H1 (cell line): Measurements from ENCODE around the gene NDUFAB1. TPM values are rescaled to one million over a fixed set of nuclear protein-coding genes. Genes with fewer than 3 reads are reported as not detected.

Source experiments
- CBX5 ChIP-seq: fragments of 300-800, 300-1000 bp; sonication (generic); IDR thresholded peaks from 2 replicates; pipeline ENCODE4 v1.7.1; 2016; ENCODE audit warnings: antibody characterized with exemption, low read length, low read depth
- CBX8 ChIP-seq: fragments of 300-800, 300-1000 bp; sonication (generic); IDR thresholded peaks from 2 replicates; pipeline ENCODE4 v1.7.1; 2016; ENCODE audit warnings: low read depth, low read length, borderline replicate concordance
- CEBPB ChIP-seq: IDR thresholded peaks from 2 replicates; pipeline ENCODE4 v1.6.1; 2012; ENCODE audit warnings: low read depth, low read length
- EGR1 ChIP-seq: IDR thresholded peaks from 2 replicates; pipeline ENCODE4 v1.6.1; 2011; ENCODE audit warnings: low read depth, low read length, borderline replicate concordance
- RBBP5 ChIP-seq: IDR thresholded peaks from 2 replicates; pipeline ENCODE4 v1.7.1; 2012; ENCODE audit warnings: low read depth, mild to moderate bottlenecking, inconsistent platforms, low read length, moderate library complexity, borderline replicate concordance
- SAP30 ChIP-seq: fragments of 300-600 bp; sonication (generic); IDR thresholded peaks from 2 replicates; pipeline ENCODE4 v1.7.1; 2012; ENCODE audit warnings: low read length, moderate library complexity, mild to moderate bottlenecking, inconsistent platforms; ENCODE audit not compliant: insufficient read depth, insufficient replicate concordance
- TBP ChIP-seq: IDR thresholded peaks from 2 replicates; pipeline ENCODE4 v1.6.1; 2011; ENCODE audit warnings: low read depth, low read length, improper control_type of control experiment
- polyA plus RNA-seq, 7 experiments: library from polyadenylated mRNA; depleted of rRNA in 3 of 7; stranded (reverse) in 5 of 7; unstranded in 2 of 7; fragments of >200 nt in 5 of 7; fragments of 200-250 nt in 2 of 7; gene quantifications; 1 replicate in 5 of 7; 2 replicates in 1 of 7; 4 replicates in 1 of 7; pipeline versions ENCODE4 v1.2.1 to v1.2.3, GENCODE V29; 2011 to 2013; ENCODE audit warnings: missing spikeins in 2 of 7, mixed read lengths in 2 of 7
- total RNA-seq: library from RNA; stranded (reverse); fragmentation: NEBNext Ultra II Directional; extraction: Animal tissue kit (Norgen Biotek cat#: 25700); gene quantifications from 2 replicates; pipeline ENCODE4 v1.2.1, GENCODE V29; 2021
- TF ChIP-seq, protein P1 (sequence below): fragments of 300-600 bp; sonication (generic); IDR thresholded peaks from 2 replicates; pipeline ENCODE4 v1.7.1; 2012; ENCODE audit warnings: low read length, moderate library complexity, mild to moderate bottlenecking, inconsistent platforms; ENCODE audit not compliant: insufficient replicate concordance
- TF ChIP-seq, protein P2 (sequence below), 3 experiments: IDR thresholded peaks; 1 replicate in 2 of 3; 2 replicates in 1 of 3; pipeline versions ENCODE4 v1.5.1 to v1.6.1; 2011; ENCODE audit warnings: low read length in 3 of 3, mild to moderate bottlenecking in 3 of 3, inconsistent platforms in 2 of 3, low read depth in 1 of 3, moderate library complexity in 1 of 3; ENCODE audit not compliant: insufficient read depth in 1 of 3; ENCODE audit errors: control extremely low read depth in 1 of 3

Gene NDUFAB1
- total and polyA plus RNA-seq, 2 of the 8 experiments (the other 6 are each of a cell fraction or from before 2014, with no cell fraction given), result 135 to 294 TPM

DNA sequence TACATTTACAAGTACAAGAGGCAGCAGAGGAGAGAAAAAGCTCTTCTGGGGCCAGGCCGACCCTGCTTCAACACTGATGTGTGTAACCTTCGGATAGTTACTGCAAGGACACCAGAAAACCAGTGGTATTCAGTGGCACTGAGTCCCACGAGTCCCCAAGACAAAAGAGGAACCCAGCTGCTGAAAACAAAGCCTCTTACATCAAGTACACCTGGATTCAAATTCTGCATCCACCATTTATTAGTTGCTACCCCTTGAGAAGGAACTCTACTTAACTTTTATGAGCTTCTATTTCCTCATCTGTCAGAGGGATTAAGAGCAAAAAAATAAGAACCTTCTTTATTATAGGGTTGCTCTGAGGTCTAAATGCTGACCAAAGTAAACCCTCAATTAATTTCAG lies 41.6 kb downstream of the NDUFAB1 start (continued):
- TF ChIP-seq, protein P1, sequence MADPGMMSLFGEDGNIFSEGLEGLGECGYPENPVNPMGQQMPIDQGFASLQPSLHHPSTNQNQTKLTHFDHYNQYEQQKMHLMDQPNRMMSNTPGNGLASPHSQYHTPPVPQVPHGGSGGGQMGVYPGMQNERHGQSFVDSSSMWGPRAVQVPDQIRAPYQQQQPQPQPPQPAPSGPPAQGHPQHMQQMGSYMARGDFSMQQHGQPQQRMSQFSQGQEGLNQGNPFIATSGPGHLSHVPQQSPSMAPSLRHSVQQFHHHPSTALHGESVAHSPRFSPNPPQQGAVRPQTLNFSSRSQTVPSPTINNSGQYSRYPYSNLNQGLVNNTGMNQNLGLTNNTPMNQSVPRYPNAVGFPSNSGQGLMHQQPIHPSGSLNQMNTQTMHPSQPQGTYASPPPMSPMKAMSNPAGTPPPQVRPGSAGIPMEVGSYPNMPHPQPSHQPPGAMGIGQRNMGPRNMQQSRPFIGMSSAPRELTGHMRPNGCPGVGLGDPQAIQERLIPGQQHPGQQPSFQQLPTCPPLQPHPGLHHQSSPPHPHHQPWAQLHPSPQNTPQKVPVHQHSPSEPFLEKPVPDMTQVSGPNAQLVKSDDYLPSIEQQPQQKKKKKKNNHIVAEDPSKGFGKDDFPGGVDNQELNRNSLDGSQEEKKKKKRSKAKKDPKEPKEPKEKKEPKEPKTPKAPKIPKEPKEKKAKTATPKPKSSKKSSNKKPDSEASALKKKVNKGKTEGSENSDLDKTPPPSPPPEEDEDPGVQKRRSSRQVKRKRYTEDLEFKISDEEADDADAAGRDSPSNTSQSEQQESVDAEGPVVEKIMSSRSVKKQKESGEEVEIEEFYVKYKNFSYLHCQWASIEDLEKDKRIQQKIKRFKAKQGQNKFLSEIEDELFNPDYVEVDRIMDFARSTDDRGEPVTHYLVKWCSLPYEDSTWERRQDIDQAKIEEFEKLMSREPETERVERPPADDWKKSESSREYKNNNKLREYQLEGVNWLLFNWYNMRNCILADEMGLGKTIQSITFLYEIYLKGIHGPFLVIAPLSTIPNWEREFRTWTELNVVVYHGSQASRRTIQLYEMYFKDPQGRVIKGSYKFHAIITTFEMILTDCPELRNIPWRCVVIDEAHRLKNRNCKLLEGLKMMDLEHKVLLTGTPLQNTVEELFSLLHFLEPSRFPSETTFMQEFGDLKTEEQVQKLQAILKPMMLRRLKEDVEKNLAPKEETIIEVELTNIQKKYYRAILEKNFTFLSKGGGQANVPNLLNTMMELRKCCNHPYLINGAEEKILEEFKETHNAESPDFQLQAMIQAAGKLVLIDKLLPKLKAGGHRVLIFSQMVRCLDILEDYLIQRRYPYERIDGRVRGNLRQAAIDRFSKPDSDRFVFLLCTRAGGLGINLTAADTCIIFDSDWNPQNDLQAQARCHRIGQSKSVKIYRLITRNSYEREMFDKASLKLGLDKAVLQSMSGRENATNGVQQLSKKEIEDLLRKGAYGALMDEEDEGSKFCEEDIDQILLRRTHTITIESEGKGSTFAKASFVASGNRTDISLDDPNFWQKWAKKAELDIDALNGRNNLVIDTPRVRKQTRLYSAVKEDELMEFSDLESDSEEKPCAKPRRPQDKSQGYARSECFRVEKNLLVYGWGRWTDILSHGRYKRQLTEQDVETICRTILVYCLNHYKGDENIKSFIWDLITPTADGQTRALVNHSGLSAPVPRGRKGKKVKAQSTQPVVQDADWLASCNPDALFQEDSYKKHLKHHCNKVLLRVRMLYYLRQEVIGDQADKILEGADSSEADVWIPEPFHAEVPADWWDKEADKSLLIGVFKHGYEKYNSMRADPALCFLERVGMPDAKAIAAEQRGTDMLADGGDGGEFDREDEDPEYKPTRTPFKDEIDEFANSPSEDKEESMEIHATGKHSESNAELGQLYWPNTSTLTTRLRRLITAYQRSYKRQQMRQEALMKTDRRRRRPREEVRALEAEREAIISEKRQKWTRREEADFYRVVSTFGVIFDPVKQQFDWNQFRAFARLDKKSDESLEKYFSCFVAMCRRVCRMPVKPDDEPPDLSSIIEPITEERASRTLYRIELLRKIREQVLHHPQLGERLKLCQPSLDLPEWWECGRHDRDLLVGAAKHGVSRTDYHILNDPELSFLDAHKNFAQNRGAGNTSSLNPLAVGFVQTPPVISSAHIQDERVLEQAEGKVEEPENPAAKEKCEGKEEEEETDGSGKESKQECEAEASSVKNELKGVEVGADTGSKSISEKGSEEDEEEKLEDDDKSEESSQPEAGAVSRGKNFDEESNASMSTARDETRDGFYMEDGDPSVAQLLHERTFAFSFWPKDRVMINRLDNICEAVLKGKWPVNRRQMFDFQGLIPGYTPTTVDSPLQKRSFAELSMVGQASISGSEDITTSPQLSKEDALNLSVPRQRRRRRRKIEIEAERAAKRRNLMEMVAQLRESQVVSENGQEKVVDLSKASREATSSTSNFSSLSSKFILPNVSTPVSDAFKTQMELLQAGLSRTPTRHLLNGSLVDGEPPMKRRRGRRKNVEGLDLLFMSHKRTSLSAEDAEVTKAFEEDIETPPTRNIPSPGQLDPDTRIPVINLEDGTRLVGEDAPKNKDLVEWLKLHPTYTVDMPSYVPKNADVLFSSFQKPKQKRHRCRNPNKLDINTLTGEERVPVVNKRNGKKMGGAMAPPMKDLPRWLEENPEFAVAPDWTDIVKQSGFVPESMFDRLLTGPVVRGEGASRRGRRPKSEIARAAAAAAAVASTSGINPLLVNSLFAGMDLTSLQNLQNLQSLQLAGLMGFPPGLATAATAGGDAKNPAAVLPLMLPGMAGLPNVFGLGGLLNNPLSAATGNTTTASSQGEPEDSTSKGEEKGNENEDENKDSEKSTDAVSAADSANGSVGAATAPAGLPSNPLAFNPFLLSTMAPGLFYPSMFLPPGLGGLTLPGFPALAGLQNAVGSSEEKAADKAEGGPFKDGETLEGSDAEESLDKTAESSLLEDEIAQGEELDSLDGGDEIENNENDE, result no peak
- TF ChIP-seq, protein P2, sequence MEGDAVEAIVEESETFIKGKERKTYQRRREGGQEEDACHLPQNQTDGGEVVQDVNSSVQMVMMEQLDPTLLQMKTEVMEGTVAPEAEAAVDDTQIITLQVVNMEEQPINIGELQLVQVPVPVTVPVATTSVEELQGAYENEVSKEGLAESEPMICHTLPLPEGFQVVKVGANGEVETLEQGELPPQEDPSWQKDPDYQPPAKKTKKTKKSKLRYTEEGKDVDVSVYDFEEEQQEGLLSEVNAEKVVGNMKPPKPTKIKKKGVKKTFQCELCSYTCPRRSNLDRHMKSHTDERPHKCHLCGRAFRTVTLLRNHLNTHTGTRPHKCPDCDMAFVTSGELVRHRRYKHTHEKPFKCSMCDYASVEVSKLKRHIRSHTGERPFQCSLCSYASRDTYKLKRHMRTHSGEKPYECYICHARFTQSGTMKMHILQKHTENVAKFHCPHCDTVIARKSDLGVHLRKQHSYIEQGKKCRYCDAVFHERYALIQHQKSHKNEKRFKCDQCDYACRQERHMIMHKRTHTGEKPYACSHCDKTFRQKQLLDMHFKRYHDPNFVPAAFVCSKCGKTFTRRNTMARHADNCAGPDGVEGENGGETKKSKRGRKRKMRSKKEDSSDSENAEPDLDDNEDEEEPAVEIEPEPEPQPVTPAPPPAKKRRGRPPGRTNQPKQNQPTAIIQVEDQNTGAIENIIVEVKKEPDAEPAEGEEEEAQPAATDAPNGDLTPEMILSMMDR (IDR thresholded peaks at IDR 0.05; ENCODE audit: control extremely low read depth in 1 of 3, insufficient read depth in 1 of 3, low read depth in 1 of 3, low read length in 3 of 3), result no peak
- no peak for TF ChIP-seq TBP
- TF ChIP-seq EGR1, result no peak
- no peak for TF ChIP-seq CBX5
- TF ChIP-seq CBX8, result no peak
- no peak for TF ChIP-seq CEBPB
- TF ChIP-seq SAP30, result no peak
- TF ChIP-seq RBBP5, result no peak
